HG03469 (cell line): ENCODE results near the gene CGB1.
"Not testable (repeated sequence)": the region's sequence is repeated elsewhere in the genome, so short reads cannot be mapped to it uniquely, and the experiment has no call there.

Experiments
- ATAC-seq: cut with Tn5 transposase; IDR thresholded peaks from one replicate; pipeline ENCODE4 v1.9.1; 2021; ENCODE audit warnings: mild to moderate bottlenecking, moderate library complexity, moderate number of reproducible peaks; ENCODE audit not compliant: unreplicated experiment

Gene CGB1

DNA sequence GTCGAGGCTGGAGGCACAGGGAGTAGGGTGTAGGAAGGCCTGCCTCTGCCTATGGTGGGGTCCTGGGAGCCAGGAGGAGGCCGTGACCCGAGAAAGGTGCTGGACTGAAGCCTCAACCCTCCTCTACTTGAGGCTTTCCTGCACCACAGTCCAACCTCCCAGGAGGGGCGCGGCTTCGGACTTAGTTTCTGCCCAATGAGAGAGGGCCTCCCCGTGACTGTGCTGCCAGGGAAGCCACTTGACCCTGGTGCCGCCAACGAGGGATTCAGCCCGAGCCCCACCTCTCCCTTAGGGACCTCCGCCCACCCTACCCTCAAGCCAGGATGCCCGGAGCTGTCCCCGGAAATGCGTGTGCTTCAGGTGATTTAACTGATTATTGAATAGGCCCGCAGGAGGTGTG, 12.5 kb downstream of the CGB1 start, which contains the start of gene CGB3:
Gene CGB3 (minus strand): TSS at position 101 of the 400 bp plus-strand sequence. CDS start 362 bp downstream, outside the sequence.
- not testable (repeated sequence) for ATAC-seq

DNA sequence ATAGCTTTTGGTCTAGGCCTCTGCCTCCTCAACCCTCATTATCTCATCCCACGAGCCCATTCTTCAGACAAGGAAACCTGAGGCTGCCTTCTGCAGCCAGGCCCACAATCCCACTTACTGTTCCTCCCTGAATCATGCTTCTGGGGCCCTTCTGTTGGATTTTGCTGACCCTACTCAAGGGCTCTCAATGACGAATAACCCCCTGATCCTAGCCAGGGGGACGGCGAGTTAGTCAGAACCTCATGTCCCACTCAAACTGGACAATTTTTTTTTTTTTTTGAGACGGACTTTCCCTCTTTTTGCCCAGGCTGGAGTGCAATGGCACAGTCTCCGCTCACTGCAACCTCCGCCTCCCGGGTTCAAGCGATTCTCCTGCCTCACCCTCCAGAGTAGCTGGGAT, 14.6 kb downstream of the CGB1 start:
- ATAC-seq = no peak

DNA sequence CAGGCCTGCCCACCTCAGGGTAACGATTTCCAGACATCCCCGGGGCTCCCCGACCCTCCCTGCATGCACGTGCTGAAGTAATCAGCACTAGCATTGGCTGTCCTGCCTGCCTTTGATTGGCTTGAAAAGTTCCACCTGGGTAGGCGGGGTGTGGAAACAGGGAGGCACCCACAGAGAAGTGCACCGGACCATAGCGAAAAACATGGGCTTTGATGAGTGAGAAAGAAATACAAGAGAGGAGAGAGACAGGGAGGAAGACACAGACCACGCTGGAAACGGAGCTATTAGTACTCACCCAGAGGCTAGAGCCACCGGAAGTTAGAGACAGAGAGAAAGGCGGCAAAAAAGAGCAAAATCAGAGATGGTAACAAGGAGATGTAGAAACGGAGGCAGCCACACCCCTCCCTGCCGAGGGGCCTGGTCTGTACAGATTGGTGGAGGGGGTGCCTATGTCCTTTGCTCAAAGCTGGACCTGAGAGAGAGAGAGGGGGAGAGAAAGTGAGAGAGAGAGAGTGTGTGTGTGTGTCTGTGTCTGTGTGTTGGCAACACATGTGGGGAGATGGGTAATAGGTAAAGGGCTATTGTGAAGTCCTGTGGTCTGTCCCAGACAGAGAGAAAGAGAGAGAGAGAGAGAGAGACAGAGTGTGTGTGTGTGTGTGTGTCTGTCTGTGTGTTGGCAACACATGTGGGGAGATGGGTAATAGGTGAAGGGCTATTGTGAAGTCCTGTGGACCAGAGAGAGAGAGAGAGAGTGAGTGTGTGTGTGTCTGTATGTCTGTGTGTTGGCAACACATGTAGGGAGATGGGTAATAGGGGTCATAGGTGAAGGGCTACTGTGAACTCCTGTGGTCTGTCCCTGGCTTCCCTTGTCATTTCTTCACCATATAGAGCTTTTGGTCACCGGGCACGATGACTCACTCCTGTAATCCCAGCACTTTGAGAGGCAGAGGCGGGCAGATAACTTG, 15.5 kb downstream of the CGB1 start:
- no peak for ATAC-seq

- ATAC-seq = no peak
Observed at GRCh38 chr19:49020342-49020741, 16.4 kb downstream of the CGB1 start.

- ATAC-seq = no peak
Observed at GRCh38 chr19:49019242-49019932, 17.3 kb downstream of the CGB1 start.

- ATAC-seq = not testable (repeated sequence)
Observed at GRCh38 chr19:49018388-49019241, 18.1 kb downstream of the CGB1 start.

- ATAC-seq = no peak
Observed at GRCh38 chr19:49017666-49018351, 18.9 kb downstream of the CGB1 start.

DNA sequence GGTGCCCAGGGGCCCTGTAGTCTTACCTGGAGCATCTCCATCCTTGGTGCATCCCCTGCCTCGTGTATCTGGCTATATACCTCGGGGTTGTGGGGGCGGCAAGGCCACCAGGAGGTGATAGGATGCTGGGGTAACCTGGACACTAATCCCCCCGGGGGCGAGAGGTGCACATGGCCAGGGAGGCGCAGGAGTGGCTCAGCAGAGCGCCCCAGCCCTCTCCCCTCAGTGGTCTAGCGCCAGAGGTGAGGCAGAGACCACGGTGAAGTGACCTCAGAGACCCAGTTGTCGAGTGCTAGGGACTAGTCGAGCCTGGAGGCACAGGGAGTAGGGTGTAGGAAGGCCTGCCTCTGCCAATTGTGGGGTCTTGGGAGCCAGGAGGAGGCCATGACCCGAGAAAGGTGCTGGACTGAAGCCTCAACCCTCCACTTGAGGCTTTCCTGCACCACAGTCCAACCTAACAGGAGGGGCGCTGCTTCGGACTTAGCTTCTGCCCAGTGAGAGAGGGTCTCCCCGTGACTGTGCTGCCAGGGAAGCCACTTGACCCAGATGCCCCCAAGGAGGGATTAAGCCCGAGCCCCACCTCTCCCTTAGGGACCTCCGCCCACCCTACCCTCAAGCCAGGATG, 19.5 kb downstream of the CGB1 start, which contains the start of gene LHB:
Gene LHB (minus strand): TSS at position 51 of the 625 bp plus-strand sequence. CDS start 10 bp downstream, at position 41.
- ATAC-seq = no peak

DNA sequence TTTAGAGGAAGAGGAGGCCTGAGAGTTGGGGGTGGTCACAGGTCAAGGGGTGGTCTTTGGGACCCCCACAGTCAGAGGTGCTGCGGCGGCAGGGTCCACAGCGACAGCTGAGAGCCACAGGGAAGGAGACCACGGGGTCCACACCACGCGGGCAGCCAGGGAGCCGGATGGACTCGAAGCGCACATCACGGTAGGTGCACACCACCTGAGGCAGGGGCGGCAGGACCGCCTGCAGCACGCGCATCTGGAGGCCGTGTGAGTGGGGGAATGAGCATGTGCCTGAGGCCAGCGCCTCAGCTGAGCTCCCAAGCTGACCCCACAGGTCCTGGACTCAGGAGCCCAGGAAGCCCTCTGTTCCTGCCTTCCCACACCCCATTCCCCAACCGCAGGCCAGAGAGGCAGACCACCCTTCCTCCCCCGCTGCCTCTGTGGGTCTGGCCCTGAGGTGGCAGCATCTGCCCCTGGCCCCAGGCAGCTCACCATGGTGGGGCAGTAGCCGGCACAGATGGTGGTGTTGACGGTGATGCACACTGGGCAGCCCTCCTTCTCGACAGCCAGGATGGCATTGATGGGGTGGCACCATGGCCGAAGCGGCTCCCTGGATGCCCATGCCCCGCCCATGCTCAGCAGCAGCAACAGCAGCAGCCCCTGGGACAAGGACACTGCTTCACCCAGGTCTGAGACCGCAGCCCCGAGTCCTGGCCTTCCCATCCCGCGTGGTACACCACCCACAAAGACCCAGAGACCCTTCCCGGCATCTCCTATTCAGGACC, 20.4 kb downstream of the CGB1 start:
- ATAC-seq = no peak

GRCh38 chr19:49014870-49015255, 21.8 kb downstream of the CGB1 start:
- no peak for ATAC-seq

DNA sequence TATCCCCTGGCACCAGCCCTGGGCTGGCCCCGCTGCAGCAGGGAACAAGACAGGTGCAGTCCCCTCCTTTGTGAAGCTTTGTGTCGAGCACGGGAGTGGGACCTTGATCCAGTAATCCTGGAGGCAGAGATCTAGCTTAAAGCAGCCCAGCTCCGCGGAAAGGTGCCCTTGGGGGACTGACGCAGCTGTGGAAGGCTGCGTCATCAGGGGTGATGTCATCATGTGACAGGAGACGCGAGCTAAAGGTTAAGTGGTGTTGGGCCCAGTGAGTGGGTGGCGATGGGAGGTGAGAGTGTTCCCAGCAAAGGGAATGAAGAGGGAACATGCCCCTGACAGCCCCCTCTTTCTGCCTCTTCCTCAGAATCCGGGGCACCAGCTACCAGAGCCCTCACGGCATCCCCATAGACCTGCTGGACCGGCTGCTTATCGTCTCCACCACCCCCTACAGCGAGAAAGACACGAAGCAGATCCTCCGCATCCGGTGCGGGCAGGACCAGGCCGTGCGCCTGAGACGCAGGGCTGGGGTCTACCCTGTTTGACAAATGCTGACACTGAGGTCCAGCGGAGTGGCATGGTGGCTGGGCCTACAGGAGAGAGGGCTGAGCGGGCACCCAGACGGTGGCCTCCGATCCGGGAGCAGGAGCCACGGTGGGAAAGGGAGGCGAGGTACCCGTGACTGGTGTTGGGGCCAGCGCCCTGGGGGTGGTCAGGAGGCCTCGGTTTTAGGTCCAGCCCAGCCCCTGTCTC, 22.4 kb downstream of the CGB1 start:
- ATAC-seq = no peak

- no peak for ATAC-seq
Observed at GRCh38 chr19:49011194-49011593, 25.5 kb downstream of the CGB1 start.

DNA sequence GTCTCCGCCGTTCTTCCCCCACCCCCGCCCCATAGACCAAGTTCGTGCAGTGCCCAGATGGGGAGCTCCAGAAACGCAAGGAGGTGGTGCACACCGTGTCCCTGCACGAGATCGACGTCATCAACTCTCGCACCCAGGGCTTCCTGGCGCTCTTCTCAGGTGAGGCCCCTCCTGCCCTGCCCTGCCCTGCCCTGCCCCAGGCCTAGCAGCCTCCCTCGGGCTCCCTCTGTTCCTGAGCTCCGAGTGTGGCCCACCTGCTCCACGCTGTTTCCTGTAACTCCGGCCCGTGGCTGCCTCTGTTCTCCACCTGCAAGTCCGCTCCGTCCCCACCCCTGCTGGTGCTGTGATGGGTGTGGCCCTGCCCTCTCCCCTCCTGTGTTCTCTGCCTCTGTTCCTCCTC, 26.2 kb downstream of the CGB1 start:
- no peak for ATAC-seq

DNA sequence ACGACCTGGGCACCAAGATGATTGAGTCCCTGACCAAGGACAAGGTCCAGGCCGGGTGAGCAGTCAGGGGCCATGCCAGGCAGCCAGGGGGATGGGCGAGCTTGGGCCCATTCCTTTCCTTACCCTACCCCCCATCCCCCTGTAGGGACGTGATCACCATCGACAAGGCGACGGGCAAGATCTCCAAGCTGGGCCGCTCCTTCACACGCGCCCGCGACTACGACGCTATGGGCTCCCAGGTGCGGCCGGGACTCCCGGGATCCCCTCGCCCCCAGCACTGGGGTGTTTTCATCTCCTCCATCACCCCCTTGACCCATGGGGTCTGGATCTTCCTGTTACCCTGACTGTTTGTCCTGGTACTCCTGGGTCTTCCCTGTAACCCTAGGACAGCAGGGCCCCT, 26.9 kb downstream of the CGB1 start:
- no peak for ATAC-seq

DNA sequence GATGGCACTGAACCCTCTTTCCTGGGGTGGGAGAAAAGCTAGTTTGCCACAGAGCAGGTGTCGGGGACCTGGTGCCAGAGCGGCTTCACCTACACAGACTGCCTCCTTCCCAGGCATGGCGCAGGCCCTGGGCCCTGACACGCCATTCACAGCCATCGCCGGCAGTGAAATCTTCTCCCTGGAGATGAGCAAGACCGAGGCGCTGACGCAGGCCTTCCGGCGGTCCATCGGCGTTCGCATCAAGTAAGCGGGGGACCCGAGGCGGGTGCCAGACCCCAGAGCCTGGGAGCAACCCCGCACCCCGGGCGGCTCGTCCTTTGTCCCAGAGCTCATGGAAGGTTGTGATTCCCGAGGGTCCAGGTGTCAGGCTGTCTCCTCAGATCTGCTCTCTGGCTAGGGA, 29.8 kb downstream of the CGB1 start:
- no peak for ATAC-seq

DNA sequence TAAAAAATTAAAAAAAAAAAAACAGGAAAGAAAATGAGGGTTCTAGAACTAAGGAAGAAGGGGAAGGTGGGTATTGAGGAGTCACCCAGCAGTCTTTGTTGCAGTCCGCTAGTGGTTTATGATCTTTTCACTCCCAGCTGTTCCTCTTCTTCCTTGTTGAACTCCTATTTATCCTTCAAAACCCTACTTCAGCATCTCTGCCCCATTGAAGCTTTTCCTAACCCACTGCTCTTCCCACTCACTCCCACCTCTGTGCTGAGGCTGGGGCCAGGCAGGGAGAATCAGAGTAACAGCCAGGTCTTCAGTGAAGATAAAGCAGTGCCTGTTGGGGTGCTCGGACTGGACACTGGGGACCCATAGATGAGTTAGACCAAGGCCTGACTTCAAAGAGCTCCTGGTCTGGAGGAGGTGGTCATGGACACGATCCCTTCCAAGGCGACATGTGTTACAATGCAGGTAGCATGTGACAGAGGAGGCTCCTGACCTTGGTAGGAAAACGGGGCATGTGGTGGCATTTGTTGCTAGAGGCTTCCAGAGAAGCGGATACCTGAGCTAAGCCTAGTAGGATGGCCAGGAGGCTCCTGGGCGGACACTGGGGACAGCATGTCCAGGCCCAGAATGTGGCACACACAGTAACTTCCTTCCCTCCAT, 31.6 kb downstream of the CGB1 start:
- ATAC-seq = no peak

GRCh38 chr19:49004133-49004532, 32.6 kb downstream of the CGB1 start:
- ATAC-seq = no peak
